HL-60 (cell line): ENCODE data around the gene ZRANB1.

Experiments used
- DNase-seq, 2 experiments: peaks; one replicate each; pipeline ENCODE4 v3.0.0-alpha.2; 2010 to 2020; ENCODE audit warnings: low read depth in 1 of 2, low spot score in 1 of 2
- H3K27ac ChIP-seq: fragments of 250-450 bp; sonication (Bioruptor Pico); replicated peaks from 2 replicates; pipeline ENCODE4 v1.5.1; 2020; ENCODE audit warnings: mild to moderate bottlenecking, moderate library complexity
- H3K27me3 ChIP-seq: fragments of 250-450 bp; sonication (Bioruptor Pico); 2 replicates; pipeline ENCODE4 v1.5.1; 2021; ENCODE audit warnings: mild to moderate bottlenecking, moderate library complexity; ENCODE audit not compliant: insufficient read depth, poor library complexity, severe bottlenecking
- H3K4me3 ChIP-seq: replicated peaks from 2 replicates; pipeline ENCODE4 v1.5.1; 2011; ENCODE audit warnings: mild to moderate bottlenecking, control low read depth, low read length; ENCODE audit not compliant: insufficient read depth
- GABPA ChIP-seq: IDR thresholded peaks from 2 replicates; pipeline ENCODE4 v1.6.1; 2012; ENCODE audit warnings: low read depth
- POLR2AphosphoS5 ChIP-seq: IDR thresholded peaks from 2 replicates; pipeline ENCODE4 v1.6.1; 2012; ENCODE audit warnings: low read depth
- SPI1 ChIP-seq: IDR thresholded peaks from 2 replicates; pipeline ENCODE4 v1.6.1; 2012; ENCODE audit warnings: low read depth, mild to moderate bottlenecking, borderline replicate concordance
- TF ChIP-seq, protein P1 (sequence below): IDR thresholded peaks from 2 replicates; pipeline ENCODE4 v1.6.1; 2012; ENCODE audit warnings: low read depth; ENCODE audit not compliant: insufficient replicate concordance
- TF ChIP-seq, protein P2 (sequence below): IDR thresholded peaks from one replicate; pipeline ENCODE4 v1.5.1; 2011; ENCODE audit warnings: low read length, control low read depth, inconsistent platforms; ENCODE audit not compliant: insufficient read depth

Gene ZRANB1

DNA sequence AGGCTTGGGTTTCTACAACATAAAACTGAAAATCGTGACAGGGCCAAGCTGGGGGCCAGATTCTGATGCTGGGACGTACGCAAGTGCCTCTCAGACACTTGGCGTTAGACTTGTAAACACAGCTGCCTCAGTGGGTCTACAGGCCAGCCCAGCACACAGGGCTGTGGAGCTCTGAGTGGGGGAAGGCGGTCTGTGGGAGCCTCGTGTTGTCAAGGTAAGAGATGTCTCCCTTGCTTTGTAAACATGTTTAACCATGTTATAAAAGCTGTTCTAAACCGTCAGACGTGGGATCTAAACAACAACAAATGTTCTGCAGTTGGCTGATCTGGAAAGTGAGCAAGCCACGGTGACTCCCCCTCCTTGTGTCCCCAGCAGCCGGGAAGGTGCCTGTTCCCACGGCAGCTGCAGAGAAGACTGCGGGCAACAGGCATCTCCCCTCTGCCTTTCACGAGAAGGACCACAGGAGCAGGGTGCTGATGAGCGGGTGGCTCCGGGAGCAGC lies 67.8 kb downstream of the ZRANB1 start:
- no peak overlapping the region for H3K4me3 ChIP-seq
- H3K27ac ChIP-seq, result no peak overlapping the region
- H3K27me3 ChIP-seq, result no peaks in the 10 kb centered on the region
- no peak for DNase-seq
- TF ChIP-seq SPI1 (no peak), POLR2AphosphoS5 (no peak), GABPA (no peak)
- TF ChIP-seq, protein P1, sequence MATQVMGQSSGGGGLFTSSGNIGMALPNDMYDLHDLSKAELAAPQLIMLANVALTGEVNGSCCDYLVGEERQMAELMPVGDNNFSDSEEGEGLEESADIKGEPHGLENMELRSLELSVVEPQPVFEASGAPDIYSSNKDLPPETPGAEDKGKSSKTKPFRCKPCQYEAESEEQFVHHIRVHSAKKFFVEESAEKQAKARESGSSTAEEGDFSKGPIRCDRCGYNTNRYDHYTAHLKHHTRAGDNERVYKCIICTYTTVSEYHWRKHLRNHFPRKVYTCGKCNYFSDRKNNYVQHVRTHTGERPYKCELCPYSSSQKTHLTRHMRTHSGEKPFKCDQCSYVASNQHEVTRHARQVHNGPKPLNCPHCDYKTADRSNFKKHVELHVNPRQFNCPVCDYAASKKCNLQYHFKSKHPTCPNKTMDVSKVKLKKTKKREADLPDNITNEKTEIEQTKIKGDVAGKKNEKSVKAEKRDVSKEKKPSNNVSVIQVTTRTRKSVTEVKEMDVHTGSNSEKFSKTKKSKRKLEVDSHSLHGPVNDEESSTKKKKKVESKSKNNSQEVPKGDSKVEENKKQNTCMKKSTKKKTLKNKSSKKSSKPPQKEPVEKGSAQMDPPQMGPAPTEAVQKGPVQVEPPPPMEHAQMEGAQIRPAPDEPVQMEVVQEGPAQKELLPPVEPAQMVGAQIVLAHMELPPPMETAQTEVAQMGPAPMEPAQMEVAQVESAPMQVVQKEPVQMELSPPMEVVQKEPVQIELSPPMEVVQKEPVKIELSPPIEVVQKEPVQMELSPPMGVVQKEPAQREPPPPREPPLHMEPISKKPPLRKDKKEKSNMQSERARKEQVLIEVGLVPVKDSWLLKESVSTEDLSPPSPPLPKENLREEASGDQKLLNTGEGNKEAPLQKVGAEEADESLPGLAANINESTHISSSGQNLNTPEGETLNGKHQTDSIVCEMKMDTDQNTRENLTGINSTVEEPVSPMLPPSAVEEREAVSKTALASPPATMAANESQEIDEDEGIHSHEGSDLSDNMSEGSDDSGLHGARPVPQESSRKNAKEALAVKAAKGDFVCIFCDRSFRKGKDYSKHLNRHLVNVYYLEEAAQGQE, result no peak
- TF ChIP-seq, protein P2, sequence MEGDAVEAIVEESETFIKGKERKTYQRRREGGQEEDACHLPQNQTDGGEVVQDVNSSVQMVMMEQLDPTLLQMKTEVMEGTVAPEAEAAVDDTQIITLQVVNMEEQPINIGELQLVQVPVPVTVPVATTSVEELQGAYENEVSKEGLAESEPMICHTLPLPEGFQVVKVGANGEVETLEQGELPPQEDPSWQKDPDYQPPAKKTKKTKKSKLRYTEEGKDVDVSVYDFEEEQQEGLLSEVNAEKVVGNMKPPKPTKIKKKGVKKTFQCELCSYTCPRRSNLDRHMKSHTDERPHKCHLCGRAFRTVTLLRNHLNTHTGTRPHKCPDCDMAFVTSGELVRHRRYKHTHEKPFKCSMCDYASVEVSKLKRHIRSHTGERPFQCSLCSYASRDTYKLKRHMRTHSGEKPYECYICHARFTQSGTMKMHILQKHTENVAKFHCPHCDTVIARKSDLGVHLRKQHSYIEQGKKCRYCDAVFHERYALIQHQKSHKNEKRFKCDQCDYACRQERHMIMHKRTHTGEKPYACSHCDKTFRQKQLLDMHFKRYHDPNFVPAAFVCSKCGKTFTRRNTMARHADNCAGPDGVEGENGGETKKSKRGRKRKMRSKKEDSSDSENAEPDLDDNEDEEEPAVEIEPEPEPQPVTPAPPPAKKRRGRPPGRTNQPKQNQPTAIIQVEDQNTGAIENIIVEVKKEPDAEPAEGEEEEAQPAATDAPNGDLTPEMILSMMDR, result no peak

GRCh38 chr10:125010362-125010761 lies 68.4 kb downstream of the ZRANB1 start:
- H3K27ac ChIP-seq, result no peak overlapping the region

GRCh38 chr10:125011171-125011925 lies 69.4 kb downstream of the ZRANB1 start:
- no peak overlapping the region for H3K27ac ChIP-seq

More at GRCh38 chr10:125010362-125010761, 68.4 kb downstream of the ZRANB1 start:
- no peak for DNase-seq
- H3K4me3 ChIP-seq, result no peak overlapping the region
- TF ChIP-seq GABPA (no peak), POLR2AphosphoS5 (no peak), SPI1 (no peak)
- TF ChIP-seq, protein P2, result no peak
- TF ChIP-seq, protein P1, result no peak
- H3K27me3 ChIP-seq, result no peaks in the 10 kb centered on the region

More at GRCh38 chr10:125011171-125011925, 69.4 kb downstream of the ZRANB1 start:
- Histone ChIP-seq H3K27me3 (no peaks in the 10 kb centered on the region), H3K4me3 (no peak overlapping the region)
- no peak for TF ChIP-seq POLR2AphosphoS5
- no peak for TF ChIP-seq SPI1
- no peak for TF ChIP-seq GABPA
- TF ChIP-seq, protein P2, result no peak
- TF ChIP-seq, protein P1, result no peak
- DNase-seq, result no peak
